Measurements from ENCODE around the gene KCNK4. TPM values are rescaled to one million over a fixed set of nuclear protein-coding genes. Genes with fewer than 3 reads are reported as not detected.

Gene KCNK4
- total and polyA plus RNA-seq, 2 of the 13 experiments (the other 11 are each of a cell fraction or from before 2014, with no cell fraction given): not detected

- TF ChIP-seq ZNF275 (CRISPR knock-in tag; IDR thresholded peaks at IDR 0.05; ENCODE audit: borderline replicate concordance): 0 out of 2 replicates have a peak, but pooled peaks have one; percentile 13
- TF ChIP-seq SP5 (CRISPR knock-in tag; IDR thresholded peaks at IDR 0.05; ENCODE audit: borderline replicate concordance, low read depth): no peak; the same call in 1 of the 2 replicates
- TF ChIP-seq ZMAT3 (CRISPR knock-in tag; conservative IDR thresholded peaks at IDR 0.05): peak; percentile 25; the same call in 1 of the 2 replicates
- no peak for TF ChIP-seq ASH2L (IDR thresholded peaks at IDR 0.05; ENCODE audit: insufficient read length, low read depth, low read length)
- 0 out of 2 replicates have a peak, but pooled peaks have one; percentile 59 for TF ChIP-seq ZNF326 (CRISPR knock-in tag; IDR thresholded peaks at IDR 0.05; ENCODE audit: borderline replicate concordance)
- TF ChIP-seq HMGXB3 (CRISPR knock-in tag; IDR thresholded peaks at IDR 0.05; ENCODE audit: borderline replicate concordance): no peak
- no peak for TF ChIP-seq TSC22D2 (CRISPR knock-in tag; IDR thresholded peaks at IDR 0.05; ENCODE audit: borderline replicate concordance)
- TF ChIP-seq JARID2 (CRISPR knock-in tag; IDR thresholded peaks at IDR 0.05; ENCODE audit: insufficient replicate concordance): no peak
- no peak for TF ChIP-seq RCOR2 (CRISPR knock-in tag; IDR thresholded peaks at IDR 0.05)
- TF ChIP-seq PLRG1 (conservative IDR thresholded peaks at IDR 0.05): no peak
- TF ChIP-seq ZNF432 (CRISPR knock-in tag; IDR thresholded peaks at IDR 0.05; ENCODE audit: borderline replicate concordance): no peak
- TF ChIP-seq CENPT (CRISPR knock-in tag; IDR thresholded peaks at IDR 0.05; ENCODE audit: low read depth): no peak
- TF ChIP-seq WIZ (CRISPR knock-in tag; IDR thresholded peaks at IDR 0.05): no peak
- TF ChIP-seq FOXO1 (CRISPR knock-in tag; IDR thresholded peaks at IDR 0.05): no peak
- no peak for TF ChIP-seq KDM1A (CRISPR knock-in tag; IDR thresholded peaks at IDR 0.05)
- no peak for TF ChIP-seq KLF9 (CRISPR knock-in tag; IDR thresholded peaks at IDR 0.05; ENCODE audit: low read depth)
- TF ChIP-seq ZMAT5 (CRISPR knock-in tag; IDR thresholded peaks at IDR 0.05; ENCODE audit: borderline replicate concordance, low read depth): no peak
- peak; percentile 81; the same call in 1 of the 2 replicates for TF ChIP-seq ZFP82 (CRISPR knock-in tag; IDR thresholded peaks at IDR 0.05; ENCODE audit: borderline replicate concordance)
- TF ChIP-seq PITX1 (CRISPR knock-in tag; IDR thresholded peaks at IDR 0.05): no peak
- TF ChIP-seq HNRNPK (IDR thresholded peaks at IDR 0.05; ENCODE audit: low read depth, low read length, poor library complexity, severe bottlenecking): no peak
- TF ChIP-seq AGO2 (optimal IDR thresholded peaks at IDR 0.05; ENCODE audit: low read depth, low read length): peak; percentile 12
- no peak for TF ChIP-seq NFKBIZ (CRISPR knock-in tag; IDR thresholded peaks at IDR 0.05)
- no peak for TF ChIP-seq THAP11 (CRISPR knock-in tag; IDR thresholded peaks at IDR 0.05)
- TF ChIP-seq ZFY (CRISPR knock-in tag; IDR thresholded peaks at IDR 0.05): peak; percentile 84
- TF ChIP-seq ZSCAN9 (CRISPR knock-in tag; IDR thresholded peaks at IDR 0.05; ENCODE audit: borderline replicate concordance): no peak
Measured at GRCh38 chr11:64284048-64284961, 6.8 kb upstream of the KCNK4 start, which contains the start of gene BAD (continued).

Data from HepG2 (cell line).